Type B pancreatic cell (in vitro differentiated cells): ENCODE data around the gene FTCD. TPM values are rescaled to one million over a fixed set of nuclear protein-coding genes. Genes with fewer than 3 reads are reported as not detected.

ENCODE experiments used
- DNase-seq: peaks from one replicate; pipeline ENCODE4 v3.0.0; 2021; ENCODE audit warnings: mixed read lengths; ENCODE audit not compliant: unreplicated experiment; ENCODE audit errors: extremely low spot score
- H3K27ac Mint-ChIP-seq: 2 replicates; pipeline ENCODE4 v1.8.0; 2021; ENCODE audit warnings: mild to moderate bottlenecking, mixed read lengths
- H3K27me3 Mint-ChIP-seq: 2 replicates; pipeline ENCODE4 v1.8.0; 2021; ENCODE audit warnings: mixed read lengths
- H3K36me3 Mint-ChIP-seq: 2 replicates; pipeline ENCODE4 v1.8.0; 2021; ENCODE audit warnings: mixed read lengths
- H3K4me1 Mint-ChIP-seq: one replicate; pipeline ENCODE4 v1.8.0; 2021; ENCODE audit warnings: mixed read lengths; ENCODE audit not compliant: unreplicated experiment
- H3K4me3 Mint-ChIP-seq: 2 replicates; pipeline ENCODE4 v1.8.0; 2021; ENCODE audit warnings: mild to moderate bottlenecking, mixed read lengths
- H3K9me3 Mint-ChIP-seq: 2 replicates; pipeline ENCODE4 v1.8.0; 2021; ENCODE audit warnings: mixed read lengths
- total RNA-seq: library from RNA; stranded (reverse); gene quantifications from 2 replicates; pipeline ENCODE4 v1.2.1, GENCODE V29; 2021; ENCODE audit warnings: low replicate concordance
- TF ChIP-seq, protein P1 (sequence below): fragments of 200-600 bp; sonication (generic); conservative IDR thresholded peaks from 2 replicates; pipeline ENCODE4 v1.5.0; 2021; ENCODE audit warnings: antibody characterized with exemption, mild to moderate bottlenecking

Gene FTCD
- total RNA-seq, 1 donor from 2014 or later: 26.9 TPM

DNA sequence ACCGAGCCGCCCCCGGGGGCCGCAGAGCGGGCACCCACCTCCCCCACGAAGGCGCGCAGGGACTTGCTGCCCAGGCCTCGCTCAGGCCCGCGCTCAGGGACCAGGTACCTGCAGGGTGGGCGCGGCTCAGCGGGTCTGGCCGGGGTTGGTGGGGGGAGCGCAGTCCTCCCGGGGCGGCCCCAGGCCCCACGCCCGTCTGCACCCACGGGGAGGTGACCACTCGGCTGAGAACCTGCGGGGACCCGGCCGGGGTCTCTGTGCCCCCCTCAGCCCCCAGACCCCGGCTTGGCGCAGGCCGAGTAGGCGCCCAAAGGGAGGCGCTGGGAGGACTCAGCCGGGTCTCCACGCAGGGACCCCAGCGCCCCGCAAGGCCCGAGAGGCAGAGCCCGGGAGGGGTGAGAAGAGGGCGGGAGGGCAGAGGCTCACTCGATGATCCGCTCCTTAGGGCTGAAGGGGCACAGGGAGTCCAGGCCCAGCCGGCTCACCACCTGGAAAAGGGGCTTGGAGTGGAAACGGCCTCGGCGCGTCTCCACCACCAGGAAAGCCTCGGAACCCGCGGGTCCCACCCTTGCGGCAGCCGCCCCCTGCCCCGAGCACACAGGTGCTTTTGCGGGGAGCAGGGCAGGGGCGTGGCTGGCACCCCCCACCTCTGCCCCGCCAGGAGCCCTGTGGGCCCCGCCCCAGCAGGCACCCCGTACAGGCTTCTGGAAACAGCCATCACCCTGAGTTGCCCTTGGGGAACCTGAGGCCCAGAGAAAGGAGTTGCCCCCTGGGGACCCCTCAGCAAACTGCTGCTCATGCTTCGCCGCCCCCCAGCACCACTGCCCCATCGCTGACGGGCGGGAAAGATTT is 9.3 kb downstream of the FTCD start:
- Mint-ChIP-seq H3K9me3 (no peaks in the 10 kb centered on the region), H3K27me3 (peaks cover 18% of the 10 kb centered on the region), H3K4me1 (peaks cover 22% of the 10 kb centered on the region), H3K36me3 (peaks cover 3% of the 10 kb centered on the region), H3K27ac (peak overlapping the region; percentile 42), H3K4me3 (peak overlapping the region; percentile 10)
- DNase-seq: no peak
- TF ChIP-seq, protein P1, sequence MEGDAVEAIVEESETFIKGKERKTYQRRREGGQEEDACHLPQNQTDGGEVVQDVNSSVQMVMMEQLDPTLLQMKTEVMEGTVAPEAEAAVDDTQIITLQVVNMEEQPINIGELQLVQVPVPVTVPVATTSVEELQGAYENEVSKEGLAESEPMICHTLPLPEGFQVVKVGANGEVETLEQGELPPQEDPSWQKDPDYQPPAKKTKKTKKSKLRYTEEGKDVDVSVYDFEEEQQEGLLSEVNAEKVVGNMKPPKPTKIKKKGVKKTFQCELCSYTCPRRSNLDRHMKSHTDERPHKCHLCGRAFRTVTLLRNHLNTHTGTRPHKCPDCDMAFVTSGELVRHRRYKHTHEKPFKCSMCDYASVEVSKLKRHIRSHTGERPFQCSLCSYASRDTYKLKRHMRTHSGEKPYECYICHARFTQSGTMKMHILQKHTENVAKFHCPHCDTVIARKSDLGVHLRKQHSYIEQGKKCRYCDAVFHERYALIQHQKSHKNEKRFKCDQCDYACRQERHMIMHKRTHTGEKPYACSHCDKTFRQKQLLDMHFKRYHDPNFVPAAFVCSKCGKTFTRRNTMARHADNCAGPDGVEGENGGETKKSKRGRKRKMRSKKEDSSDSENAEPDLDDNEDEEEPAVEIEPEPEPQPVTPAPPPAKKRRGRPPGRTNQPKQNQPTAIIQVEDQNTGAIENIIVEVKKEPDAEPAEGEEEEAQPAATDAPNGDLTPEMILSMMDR: no peak

DNA sequence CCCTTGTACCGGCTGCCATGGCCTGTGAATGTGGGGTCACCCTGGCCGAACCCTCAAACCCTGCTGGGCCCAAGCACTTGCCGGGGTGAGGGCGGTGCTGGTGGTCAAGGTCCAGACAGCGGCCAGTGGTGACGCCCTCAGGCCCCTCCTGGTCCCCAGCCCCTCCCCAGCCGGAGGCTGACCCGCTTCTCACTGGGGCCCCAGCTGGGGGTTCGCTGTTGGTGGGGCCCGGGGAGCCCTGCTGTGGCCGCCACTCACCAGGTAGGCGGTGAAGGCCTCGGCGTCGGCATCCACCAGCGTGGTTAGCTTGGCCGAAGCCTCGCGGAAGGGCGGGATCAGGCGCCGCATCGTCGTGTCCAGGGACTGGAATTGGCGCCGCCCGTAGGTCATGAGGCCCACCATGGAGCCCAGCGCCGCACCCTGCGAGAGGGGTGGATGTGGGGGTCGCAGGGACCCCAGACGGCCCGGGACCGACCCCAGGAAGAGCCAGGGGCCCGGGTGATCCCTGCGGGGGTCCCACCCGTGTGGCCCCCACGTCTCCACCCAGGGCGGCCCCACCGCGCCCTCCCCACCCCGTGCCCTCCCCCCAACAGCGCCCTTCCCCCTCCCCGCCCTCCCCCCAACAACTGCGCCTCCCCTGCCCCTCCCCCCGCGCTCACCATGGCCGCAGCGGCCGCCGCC is 10.1 kb downstream of the FTCD start:
- Mint-ChIP-seq H3K27ac (no peak overlapping the region), H3K9me3 (no peaks in the 10 kb centered on the region), H3K4me1 (peaks cover 27% of the 10 kb centered on the region), H3K4me3 (no peak overlapping the region), H3K27me3 (peaks cover 25% of the 10 kb centered on the region), H3K36me3 (peaks cover 6% of the 10 kb centered on the region)
- TF ChIP-seq, protein P1: no peak
- no peak for DNase-seq

DNA sequence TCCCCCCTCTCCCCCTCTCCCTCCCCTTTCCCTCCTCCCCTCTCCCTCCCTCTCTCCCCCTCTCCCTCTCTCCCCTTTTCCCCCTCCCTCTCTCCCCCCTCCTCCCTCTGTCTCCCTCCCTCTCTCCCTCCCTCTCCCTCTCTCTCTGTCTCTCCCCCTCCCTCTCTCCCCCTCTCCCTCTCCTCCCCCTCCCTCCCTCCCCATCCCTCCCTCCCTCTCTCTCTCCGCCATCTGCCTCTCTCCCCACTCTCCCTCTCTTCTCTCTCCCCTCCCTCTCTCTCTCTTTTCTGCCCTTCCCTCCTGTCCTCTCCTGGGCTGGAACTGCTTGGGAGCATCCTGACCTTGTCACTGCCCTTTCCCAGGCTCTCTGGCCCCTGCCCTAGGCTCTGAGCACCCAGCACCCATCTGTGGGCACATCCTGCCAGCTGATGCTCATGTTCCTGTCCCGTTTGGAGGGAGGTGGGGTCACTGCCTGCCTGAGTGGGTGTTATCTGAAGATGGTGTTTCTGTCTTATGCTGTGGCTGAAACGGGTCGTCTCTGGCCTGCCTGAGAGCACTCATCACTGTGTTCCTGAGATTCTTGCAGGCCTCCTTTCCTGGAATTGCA is 10.8 kb downstream of the FTCD start:
- Mint-ChIP-seq H3K27ac (peak overlapping the region; percentile 48), H3K4me1 (peaks cover 28% of the 10 kb centered on the region), H3K36me3 (peaks cover 6% of the 10 kb centered on the region), H3K9me3 (no peaks in the 10 kb centered on the region), H3K27me3 (peaks cover 31% of the 10 kb centered on the region), H3K4me3 (no peak overlapping the region)
- TF ChIP-seq, protein P1: no peak
- no peak for DNase-seq

DNA sequence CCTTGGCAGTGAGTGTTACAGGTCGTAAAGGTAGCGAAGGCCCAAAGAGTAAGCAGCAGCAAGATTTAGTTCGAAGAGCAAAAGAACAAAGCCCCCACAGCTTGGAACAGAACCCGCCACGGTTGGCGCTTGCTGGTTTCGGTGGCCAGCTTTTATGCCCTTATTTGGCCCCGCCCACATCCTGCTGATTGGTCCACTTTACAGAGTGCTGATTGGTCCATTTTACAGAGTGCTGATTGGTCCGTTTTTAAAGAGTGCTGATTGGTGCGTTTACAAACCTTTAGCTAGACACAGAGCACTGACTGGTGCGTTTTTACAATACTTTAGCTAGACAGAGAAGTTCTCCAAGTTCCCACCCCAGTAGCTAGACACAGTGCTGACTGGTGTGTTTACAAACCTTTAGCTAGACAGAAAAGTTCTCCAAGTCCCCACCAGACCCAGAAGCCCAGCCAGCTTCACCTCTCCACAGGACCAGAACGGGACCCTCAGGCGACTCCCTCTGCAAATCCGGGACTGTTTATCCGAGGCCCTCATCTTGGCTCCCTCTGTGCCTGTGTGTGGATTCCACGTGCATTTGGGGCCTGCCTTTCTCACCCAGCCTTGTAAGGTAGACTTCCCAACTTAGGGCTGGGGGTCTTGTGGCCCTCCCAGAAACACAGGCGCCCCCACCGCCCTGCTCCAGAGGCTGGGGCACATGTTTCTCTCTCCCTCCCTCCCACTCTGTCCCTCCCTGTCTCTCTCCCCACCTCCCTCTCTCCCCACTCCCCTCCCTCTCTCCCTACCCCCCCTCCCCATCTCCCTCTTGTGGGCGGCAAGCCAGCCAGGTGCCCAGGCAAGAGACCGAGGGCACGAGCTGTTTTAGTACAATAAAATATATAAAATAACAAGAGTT is 12.6 kb downstream of the FTCD start:
- DNase-seq: no peak
- Mint-ChIP-seq H3K4me3 (peak overlapping the region; percentile 82), H3K36me3 (peaks cover 6% of the 10 kb centered on the region), H3K27me3 (peaks cover 31% of the 10 kb centered on the region), H3K4me1 (peaks cover 23% of the 10 kb centered on the region), H3K9me3 (no peaks in the 10 kb centered on the region), H3K27ac (no peak overlapping the region)
- TF ChIP-seq, protein P1: no peak
